HepG2 (cell line): ENCODE results near the gene CD300LF. TPM values are rescaled to one million over a fixed set of nuclear protein-coding genes. Genes with fewer than 3 reads are reported as not detected.

Experiments
- CENPT ChIP-seq: sonication (generic); formaldehyde crosslinking; IDR thresholded peaks from 2 replicates; pipeline ENCODE4 v1.8.0; 2022; ENCODE audit warnings: low read depth, mild to moderate bottlenecking, moderate library complexity, missing genetic modification reagents
- DBP ChIP-seq: sonication (generic); formaldehyde crosslinking; IDR thresholded peaks from 2 replicates; pipeline ENCODE4 v1.4.0; 2020; ENCODE audit warnings: missing genetic modification reagents; ENCODE audit errors: not compliant biosample characterization
- HMG20B ChIP-seq: conservative IDR thresholded peaks from 2 replicates; pipeline ENCODE4 v1.6.1; 2016; ENCODE audit warnings: missing genetic modification reagents, missing compliant biosample characterization
- HNF1B ChIP-seq: sonication (generic); formaldehyde crosslinking; IDR thresholded peaks from 2 replicates; pipeline ENCODE4 v1.5.1; 2020; ENCODE audit warnings: mild to moderate bottlenecking, moderate library complexity, missing genetic modification reagents
- MTF1 ChIP-seq: sonication (generic); formaldehyde crosslinking; IDR thresholded peaks from 2 replicates; pipeline ENCODE4 v1.5.0; 2020; ENCODE audit warnings: missing genetic modification reagents
- RFXANK ChIP-seq: IDR thresholded peaks from 2 replicates; pipeline ENCODE4 v1.6.1; 2016
- TARDBP ChIP-seq: sonication (generic); formaldehyde crosslinking; IDR thresholded peaks from 2 replicates; pipeline ENCODE4 v1.8.0; 2022; ENCODE audit warnings: mild to moderate bottlenecking, missing genetic modification reagents
- TCF12 ChIP-seq, 2 experiments: fragments of 450-650 bp in 1 of 2; sonication (generic) in 1 of 2; formaldehyde crosslinking in 1 of 2; IDR thresholded peaks; 2 replicates each; pipeline versions ENCODE4 v1.6.1 to v1.8.0; 2017 to 2022; ENCODE audit warnings: antibody characterized with exemption in 1 of 2, mild to moderate bottlenecking in 1 of 2, missing genetic modification reagents in 1 of 2, moderate library complexity in 1 of 2
- ZBTB14 ChIP-seq: sonication (generic); formaldehyde crosslinking; IDR thresholded peaks from 2 replicates; pipeline ENCODE4 v1.4.0; 2020; ENCODE audit warnings: missing genetic modification reagents
- ZKSCAN1 ChIP-seq: fragments of 150-350 bp; IDR thresholded peaks from 2 replicates; pipeline ENCODE4 v1.6.1; 2014; ENCODE audit warnings: low read length
- ZMYM3 ChIP-seq: sonication (generic); formaldehyde crosslinking; IDR thresholded peaks from 2 replicates; pipeline ENCODE4 v1.5.1; 2020; ENCODE audit warnings: mild to moderate bottlenecking, missing genetic modification reagents
- ZNF775 ChIP-seq: sonication (generic); formaldehyde crosslinking; IDR thresholded peaks from 2 replicates; pipeline ENCODE4 v1.4.0; 2020; ENCODE audit warnings: missing genetic modification reagents, mild to moderate bottlenecking, moderate library complexity, borderline replicate concordance
- polyA plus RNA-seq, 8 experiments: library from polyadenylated mRNA; depleted of rRNA in 3 of 8; stranded (reverse) in 7 of 8; unstranded in 1 of 8; fragments of >200 nt; fragmentation: Illumina TruSeq in 4 of 8; extraction: Trizol in 4 of 8; gene quantifications; 2 replicates each; pipeline versions ENCODE4 v1.2.1 to v1.2.3, GENCODE V29; 2011 to 2016; ENCODE audit warnings: low read depth in 4 of 8, missing spikeins in 1 of 8, mixed read lengths in 1 of 8; ENCODE audit not compliant: insufficient read depth in 1 of 8
- total RNA-seq, 5 experiments: library from RNA; depleted of rRNA; stranded (reverse); fragments of >200 nt; fragmentation: Illumina TruSeq; extraction: Trizol; gene quantifications; 2 replicates each; pipeline ENCODE4 v1.2.3, GENCODE V29; 2016; ENCODE audit warnings: low read depth in 1 of 5
- TF ChIP-seq, protein P1 (sequence below): sonication (generic); formaldehyde crosslinking; IDR thresholded peaks from 2 replicates; pipeline ENCODE4 v1.4.0; 2020; ENCODE audit warnings: missing genetic modification reagents
- TF ChIP-seq, protein P2 (sequence below): fragments of 450-650 bp; IDR thresholded peaks from 2 replicates; pipeline ENCODE4 v1.6.1; 2017; ENCODE audit warnings: mild to moderate bottlenecking

The CD300LF gene
- total and polyA plus RNA-seq, 2 of the 13 experiments (the other 11 are each of a cell fraction or from before 2014, with no cell fraction given) = not detected

GRCh38 chr17:74752822-74753401 is 40.2 kb upstream of the CD300LF start (continued):
- TF ChIP-seq ZMYM3 (CRISPR knock-in tag) (no peak), ZBTB14 (CRISPR knock-in tag) (no peak), HMG20B (CRISPR knock-in tag) (no peak), DBP (CRISPR knock-in tag) (no peak), ZNF775 (CRISPR knock-in tag) (no peak), MTF1 (CRISPR knock-in tag) (no peak), TARDBP (peak; percentile 15; the same call in 1 of the 2 replicates), TCF12 (IDR thresholded peaks at IDR 0.05) (no peak), TCF12 (CRISPR knock-in tag; IDR thresholded peaks at IDR 0.05) (no peak), ZKSCAN1 (no peak), RFXANK (CRISPR knock-in tag) (no peak), CENPT (CRISPR knock-in tag) (no peak), HNF1B (peak; percentile 19; the same call in 1 of the 2 replicates)
- TF ChIP-seq, protein P1, sequence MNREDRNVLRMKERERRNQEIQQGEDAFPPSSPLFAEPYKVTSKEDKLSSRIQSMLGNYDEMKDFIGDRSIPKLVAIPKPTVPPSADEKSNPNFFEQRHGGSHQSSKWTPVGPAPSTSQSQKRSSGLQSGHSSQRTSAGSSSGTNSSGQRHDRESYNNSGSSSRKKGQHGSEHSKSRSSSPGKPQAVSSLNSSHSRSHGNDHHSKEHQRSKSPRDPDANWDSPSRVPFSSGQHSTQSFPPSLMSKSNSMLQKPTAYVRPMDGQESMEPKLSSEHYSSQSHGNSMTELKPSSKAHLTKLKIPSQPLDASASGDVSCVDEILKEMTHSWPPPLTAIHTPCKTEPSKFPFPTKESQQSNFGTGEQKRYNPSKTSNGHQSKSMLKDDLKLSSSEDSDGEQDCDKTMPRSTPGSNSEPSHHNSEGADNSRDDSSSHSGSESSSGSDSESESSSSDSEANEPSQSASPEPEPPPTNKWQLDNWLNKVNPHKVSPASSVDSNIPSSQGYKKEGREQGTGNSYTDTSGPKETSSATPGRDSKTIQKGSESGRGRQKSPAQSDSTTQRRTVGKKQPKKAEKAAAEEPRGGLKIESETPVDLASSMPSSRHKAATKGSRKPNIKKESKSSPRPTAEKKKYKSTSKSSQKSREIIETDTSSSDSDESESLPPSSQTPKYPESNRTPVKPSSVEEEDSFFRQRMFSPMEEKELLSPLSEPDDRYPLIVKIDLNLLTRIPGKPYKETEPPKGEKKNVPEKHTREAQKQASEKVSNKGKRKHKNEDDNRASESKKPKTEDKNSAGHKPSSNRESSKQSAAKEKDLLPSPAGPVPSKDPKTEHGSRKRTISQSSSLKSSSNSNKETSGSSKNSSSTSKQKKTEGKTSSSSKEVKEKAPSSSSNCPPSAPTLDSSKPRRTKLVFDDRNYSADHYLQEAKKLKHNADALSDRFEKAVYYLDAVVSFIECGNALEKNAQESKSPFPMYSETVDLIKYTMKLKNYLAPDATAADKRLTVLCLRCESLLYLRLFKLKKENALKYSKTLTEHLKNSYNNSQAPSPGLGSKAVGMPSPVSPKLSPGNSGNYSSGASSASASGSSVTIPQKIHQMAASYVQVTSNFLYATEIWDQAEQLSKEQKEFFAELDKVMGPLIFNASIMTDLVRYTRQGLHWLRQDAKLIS (CRISPR knock-in tag) = no peak
- TF ChIP-seq, protein P2, sequence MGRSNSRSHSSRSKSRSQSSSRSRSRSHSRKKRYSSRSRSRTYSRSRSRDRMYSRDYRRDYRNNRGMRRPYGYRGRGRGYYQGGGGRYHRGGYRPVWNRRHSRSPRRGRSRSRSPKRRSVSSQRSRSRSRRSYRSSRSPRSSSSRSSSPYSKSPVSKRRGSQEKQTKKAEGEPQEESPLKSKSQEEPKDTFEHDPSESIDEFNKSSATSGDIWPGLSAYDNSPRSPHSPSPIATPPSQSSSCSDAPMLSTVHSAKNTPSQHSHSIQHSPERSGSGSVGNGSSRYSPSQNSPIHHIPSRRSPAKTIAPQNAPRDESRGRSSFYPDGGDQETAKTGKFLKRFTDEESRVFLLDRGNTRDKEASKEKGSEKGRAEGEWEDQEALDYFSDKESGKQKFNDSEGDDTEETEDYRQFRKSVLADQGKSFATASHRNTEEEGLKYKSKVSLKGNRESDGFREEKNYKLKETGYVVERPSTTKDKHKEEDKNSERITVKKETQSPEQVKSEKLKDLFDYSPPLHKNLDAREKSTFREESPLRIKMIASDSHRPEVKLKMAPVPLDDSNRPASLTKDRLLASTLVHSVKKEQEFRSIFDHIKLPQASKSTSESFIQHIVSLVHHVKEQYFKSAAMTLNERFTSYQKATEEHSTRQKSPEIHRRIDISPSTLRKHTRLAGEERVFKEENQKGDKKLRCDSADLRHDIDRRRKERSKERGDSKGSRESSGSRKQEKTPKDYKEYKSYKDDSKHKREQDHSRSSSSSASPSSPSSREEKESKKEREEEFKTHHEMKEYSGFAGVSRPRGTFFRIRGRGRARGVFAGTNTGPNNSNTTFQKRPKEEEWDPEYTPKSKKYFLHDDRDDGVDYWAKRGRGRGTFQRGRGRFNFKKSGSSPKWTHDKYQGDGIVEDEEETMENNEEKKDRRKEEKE = no peak
